ENCODE data around the gene GRHL1. TPM values are rescaled to one million over a fixed set of nuclear protein-coding genes. Genes with fewer than 3 reads are reported as not detected.

Gene GRHL1
- total RNA-seq, 1 donor from 2014 or later, result 1.5 TPM

DNA sequence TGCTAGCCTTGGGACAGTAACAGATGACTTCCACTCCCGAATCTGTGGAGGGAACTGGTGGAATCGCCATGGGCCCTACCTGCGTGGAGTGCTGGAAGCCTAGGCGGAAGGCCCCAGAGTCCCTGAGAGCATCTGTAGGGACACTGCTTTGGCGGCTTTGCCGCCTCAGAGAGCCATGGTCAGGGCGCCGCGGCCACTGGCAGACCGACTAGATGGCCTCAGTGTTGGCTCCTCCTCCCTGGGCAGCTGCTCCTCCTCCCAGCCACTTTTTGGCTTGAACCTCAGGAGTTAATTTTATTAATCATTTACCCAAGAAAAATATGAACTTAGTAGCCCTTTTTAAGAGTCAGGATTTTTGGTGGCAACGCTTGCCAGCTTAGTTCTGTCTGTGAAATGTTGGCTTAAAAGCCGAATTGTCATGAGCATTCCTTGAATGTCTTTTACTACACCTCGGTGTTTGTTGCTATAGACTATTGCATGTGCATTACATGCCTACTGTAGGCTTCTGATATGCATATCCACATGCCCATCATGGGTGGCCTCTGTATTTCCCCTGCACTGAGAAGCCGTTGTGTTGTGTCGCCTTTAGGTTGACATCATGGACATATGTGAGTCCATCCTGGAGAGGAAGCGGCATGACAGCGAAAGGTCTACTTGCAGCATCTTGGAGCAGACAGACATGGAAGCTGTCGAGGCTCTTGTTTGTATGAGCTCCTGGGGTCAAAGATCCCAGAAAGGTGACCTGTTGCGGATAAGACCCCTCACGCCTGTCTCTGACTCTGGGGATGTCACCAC is 94.3 kb downstream of the GRHL1 start:
- ATAC-seq (no peak), DNase-seq (ENCODE audit: low spot score) (no peak)
- intact Hi-C loops (cut with DNase I), result no loop called here

DNA sequence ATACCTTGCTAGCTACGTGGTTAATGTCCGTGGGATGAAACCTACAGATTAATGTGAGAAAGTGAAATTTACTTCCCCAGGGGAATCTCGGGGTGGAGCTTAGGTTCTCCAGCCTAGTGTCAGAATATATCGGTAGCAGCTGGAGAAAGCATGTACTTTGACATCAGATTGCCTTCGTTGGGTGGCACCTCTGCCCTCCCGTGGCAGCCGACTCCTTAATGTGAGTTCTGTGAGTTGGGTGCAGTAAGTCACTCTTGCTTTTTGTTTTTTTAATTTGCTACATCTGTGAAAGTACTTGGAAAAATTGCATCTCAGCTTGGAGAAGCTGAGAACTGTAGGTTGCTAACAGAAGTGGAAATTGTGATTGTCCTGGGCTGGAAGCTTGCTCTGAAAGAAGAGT is 95.4 kb downstream of the GRHL1 start:
- intact Hi-C loops (cut with DNase I), result no loop called here
- DNase-seq (ENCODE audit: low spot score) (no peak), ATAC-seq (no peak)

DNA sequence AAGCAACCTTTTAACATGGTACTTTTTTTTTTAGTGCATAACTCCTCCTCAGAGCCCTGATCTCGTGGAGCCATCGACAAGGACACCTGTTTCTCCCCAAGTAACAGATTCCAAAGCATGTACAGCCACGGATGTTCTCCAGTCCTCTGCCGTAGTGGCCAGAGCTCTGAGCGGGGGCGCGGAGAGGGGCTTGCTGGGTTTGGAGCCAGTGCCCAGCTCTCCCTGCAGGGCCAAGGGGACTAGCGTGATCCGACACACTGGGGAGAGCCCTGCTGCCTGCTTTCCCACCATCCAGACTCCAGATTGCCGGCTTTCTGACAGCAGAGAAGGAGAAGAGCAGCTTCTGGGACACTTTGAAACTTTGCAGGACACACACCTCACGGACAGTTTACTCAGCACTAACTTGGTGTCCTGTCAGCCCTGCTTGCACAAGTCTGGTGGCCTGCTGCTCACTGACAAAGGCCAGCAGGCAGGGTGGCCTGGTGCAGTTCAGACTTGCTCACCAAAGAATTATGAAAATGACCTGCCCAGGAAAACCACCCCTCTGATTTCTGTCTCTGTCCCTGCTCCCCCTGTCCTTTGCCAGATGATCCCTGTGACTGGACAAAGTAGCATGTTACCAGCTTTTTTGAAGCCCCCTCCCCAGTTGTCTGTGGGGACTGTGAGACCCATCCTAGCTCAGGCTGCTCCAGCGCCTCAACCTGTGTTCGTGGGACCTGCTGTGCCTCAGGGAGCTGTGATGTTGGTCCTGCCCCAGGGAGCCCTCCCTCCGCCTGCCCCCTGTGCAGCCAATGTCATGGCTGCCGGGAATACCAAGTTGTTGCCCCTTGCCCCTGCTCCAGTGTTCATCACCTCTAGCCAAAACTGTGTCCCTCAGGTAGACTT is 96.4 kb downstream of the GRHL1 start:
- no peak for DNase-seq (ENCODE audit: low spot score)
- intact Hi-C loops (cut with DNase I), result no loop called here
- no peak for ATAC-seq

DNA sequence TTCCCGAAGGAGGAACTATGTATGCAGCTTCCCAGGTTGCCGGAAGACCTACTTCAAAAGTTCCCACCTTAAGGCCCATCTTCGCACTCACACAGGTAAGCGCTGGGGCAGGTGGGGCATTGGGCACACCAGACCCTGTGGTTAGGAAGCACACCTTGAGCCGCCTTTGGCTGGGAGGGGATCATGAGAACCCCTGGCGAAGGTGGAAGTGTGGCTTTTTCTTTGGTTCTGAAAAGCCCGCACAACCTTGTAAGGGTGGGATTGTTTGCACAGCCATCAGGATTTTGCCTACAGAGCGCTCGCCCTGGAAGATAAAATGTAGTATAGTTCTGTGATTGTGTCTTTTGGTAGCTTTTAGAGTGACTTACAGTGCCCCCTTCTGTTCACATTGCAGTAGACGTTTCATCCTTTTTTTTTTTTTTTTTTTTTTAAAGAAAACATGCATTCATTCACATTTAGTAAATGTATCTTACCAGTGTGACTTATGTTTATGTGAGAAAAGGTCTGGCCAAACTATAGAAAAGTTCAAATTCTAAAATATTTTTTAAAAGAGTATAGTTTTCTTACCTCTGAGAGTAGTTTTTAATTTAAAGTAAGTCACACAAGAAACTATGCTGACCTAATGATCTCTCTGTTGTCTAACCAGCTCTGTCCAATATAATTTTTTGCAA is 97.1 kb downstream of the GRHL1 start:
- ATAC-seq (peak; percentile 21), DNase-seq (ENCODE audit: low spot score) (no peak)
- intact Hi-C loops (cut with DNase I), result no loop called here

Other genes with a start within 250 kb of the GRHL1 start
- gene TAF1B, start 108.2 kb upstream of the GRHL1 start, total RNA-seq, result 26.1 TPM
- gene KLF11, start 91.9 kb downstream of the GRHL1 start, total RNA-seq, result 23.5 TPM
- gene CYS1, start 128.7 kb downstream of the GRHL1 start, total RNA-seq, result 9.3 TPM
- 1.0 TPM for gene RRM2, start 171.0 kb downstream of the GRHL1 start, total RNA-seq